Measurements from ENCODE around the gene KDSR.

KDSR gene

GRCh38 chr18:63395503-63395902 is 28.5 kb upstream of the KDSR start:
- H3K4me3 ChIP-seq (replicated peaks; ENCODE audit: insufficient read depth, low read length): no peak overlapping the region
- TF ChIP-seq POLR2AphosphoS5 (IDR thresholded peaks at IDR 0.05; ENCODE audit: low read depth) (no peak), SPI1 (IDR thresholded peaks at IDR 0.05; ENCODE audit: borderline replicate concordance, low read depth) (no peak), GABPA (IDR thresholded peaks at IDR 0.05; ENCODE audit: low read depth) (no peak), CTCF (IDR thresholded peaks at IDR 0.05; ENCODE audit: insufficient read depth, low read length) (no peak), REST (IDR thresholded peaks at IDR 0.05; ENCODE audit: insufficient replicate concordance, low read depth) (no peak)
- no peaks in the 10 kb centered on the region for H3K27me3 ChIP-seq (ENCODE audit: insufficient read depth, poor library complexity, severe bottlenecking)
- no peak overlapping the region for H3K27ac ChIP-seq (replicated peaks)
- no peak for DNase-seq (ENCODE audit: low read depth in 1 of 2, low spot score in 1 of 2)

- Histone ChIP-seq H3K27me3 (ENCODE audit: insufficient read depth, poor library complexity, severe bottlenecking) (no peaks in the 10 kb centered on the region), H3K27ac (replicated peaks) (no peak overlapping the region), H3K4me3 (replicated peaks; ENCODE audit: insufficient read depth, low read length) (no peak overlapping the region)
- DNase-seq (ENCODE audit: low read depth in 1 of 2, low spot score in 1 of 2): no peak
- no peak for TF ChIP-seq GABPA (IDR thresholded peaks at IDR 0.05; ENCODE audit: low read depth)
- TF ChIP-seq SPI1 (IDR thresholded peaks at IDR 0.05; ENCODE audit: borderline replicate concordance, low read depth): no peak
- no peak for TF ChIP-seq CTCF (IDR thresholded peaks at IDR 0.05; ENCODE audit: insufficient read depth, low read length)
- no peak for TF ChIP-seq REST (IDR thresholded peaks at IDR 0.05; ENCODE audit: insufficient replicate concordance, low read depth)
- TF ChIP-seq POLR2AphosphoS5 (IDR thresholded peaks at IDR 0.05; ENCODE audit: low read depth): no peak
These were observed 27.9 kb upstream of the KDSR start for GRCh38 chr18:63394954-63395353.

GRCh38 chr18:63387861-63388260 is 20.9 kb upstream of the KDSR start:
- TF ChIP-seq GABPA (IDR thresholded peaks at IDR 0.05; ENCODE audit: low read depth) (no peak), REST (IDR thresholded peaks at IDR 0.05; ENCODE audit: insufficient replicate concordance, low read depth) (no peak), SPI1 (IDR thresholded peaks at IDR 0.05; ENCODE audit: borderline replicate concordance, low read depth) (no peak), CTCF (IDR thresholded peaks at IDR 0.05; ENCODE audit: insufficient read depth, low read length) (no peak), POLR2AphosphoS5 (IDR thresholded peaks at IDR 0.05; ENCODE audit: low read depth) (no peak)
- Histone ChIP-seq H3K27me3 (ENCODE audit: insufficient read depth, poor library complexity, severe bottlenecking) (no peaks in the 10 kb centered on the region), H3K4me3 (replicated peaks; ENCODE audit: insufficient read depth, low read length) (no peak overlapping the region), H3K27ac (replicated peaks) (no peak overlapping the region)
- DNase-seq (ENCODE audit: low read depth in 1 of 2, low spot score in 1 of 2): no peak

All from HL-60 (cell line).